Heart left ventricle (tissue), 13 donors: ENCODE results near the gene C5orf15.

Experiments used
- CTCF ChIP-seq, 12 donors: fragments of 200-600 bp; sonication (generic) in 4 of 12; IDR thresholded peaks; one replicate each; pipeline versions ENCODE4 v1.5.0 to v1.8.0; 2018 to 2022; ENCODE audit warnings: antibody characterized with exemption in 12 of 12, mild to moderate bottlenecking in 5 of 12
- POLR2A ChIP-seq, 2 donors: fragments of 450-650 bp; IDR thresholded peaks; one replicate each; pipeline ENCODE4 v1.6.1; 2017; ENCODE audit warnings: antibody characterized with exemption in 2 of 2, mild to moderate bottlenecking in 2 of 2, moderate library complexity in 2 of 2
- donor health status: ischemic (EF 13 %, LVEDD 7.1; RV severe dilation, severe dysfunction).
- donor health status: DM: no; HTN: yes; CAD: no.
- donor health status: DM: no; HTN: no; CAD: no.
- donor health status: ischemic (EF 25% LVEDD 6.9; RV normal size, moderate dysfunction).
- donor health status: ischemic (EF 25% LVEDD 5.7; RV mildly dilated, moderate dysfunction).
- donor health status: ischemic (EF 35%, LVEDD 5.7; RV mildly dilated, moderate dysfunction).
- donor health status: nonischemic (EF 11% LVEDD 7.7; RV severe dilation, severe dysfunction).
- donor health status: DM: yes; HTN: yes; CAD: no.
- donor health status: PGD.
- donor health status: ischemic (EF 29% LVEDD 5.4; RV normal size, mild dysfunction).
- donor health status: nonischemic (EF 23%, LVEDD 6.1; RV moderate dilation, normal function).

GRCh38 chr5:133970325-133970909 is 2.0 kb upstream of the C5orf15 start:
- no peak for TF ChIP-seq CTCF (IDR thresholded peaks at IDR 0.05)
- no peak for TF ChIP-seq POLR2A (IDR thresholded peaks at IDR 0.05)
